Measurements from ENCODE around the gene MYLK. TPM values are rescaled to one million over a fixed set of nuclear protein-coding genes. Genes with fewer than 3 reads are reported as not detected.
A peak's percentile ranks its signal among the peaks of the same experiment; 100 is the strongest.
"Not testable (repeated sequence)": the region's sequence is repeated elsewhere in the genome, so short reads cannot be mapped to it uniquely, and the experiment has no call there.

MYLK gene
- total RNA-seq, 1 experiment from 2014 or later = 262 TPM

DNA sequence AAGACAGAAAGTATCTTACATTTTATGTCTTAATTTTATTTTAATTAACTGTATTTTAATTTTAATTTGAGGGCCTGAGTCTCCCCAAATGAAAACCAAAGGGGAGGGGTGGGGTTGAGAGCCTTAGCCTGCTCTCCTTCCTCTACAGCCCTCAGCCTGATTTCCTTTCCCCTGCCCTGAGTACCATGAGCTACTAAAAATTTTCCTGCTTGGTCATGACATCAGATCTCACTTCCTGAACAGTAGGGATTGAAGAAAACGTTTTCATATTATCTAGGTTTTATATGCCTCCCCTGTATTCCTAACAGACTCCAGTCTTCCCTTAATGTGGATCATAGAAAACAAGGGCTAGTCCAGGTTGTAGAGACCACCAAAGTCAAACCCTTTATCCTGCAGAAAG, 133.9 kb downstream of the MYLK start:
- peak; percentile 43 for DNase-seq (ENCODE audit: low read depth)

DNA sequence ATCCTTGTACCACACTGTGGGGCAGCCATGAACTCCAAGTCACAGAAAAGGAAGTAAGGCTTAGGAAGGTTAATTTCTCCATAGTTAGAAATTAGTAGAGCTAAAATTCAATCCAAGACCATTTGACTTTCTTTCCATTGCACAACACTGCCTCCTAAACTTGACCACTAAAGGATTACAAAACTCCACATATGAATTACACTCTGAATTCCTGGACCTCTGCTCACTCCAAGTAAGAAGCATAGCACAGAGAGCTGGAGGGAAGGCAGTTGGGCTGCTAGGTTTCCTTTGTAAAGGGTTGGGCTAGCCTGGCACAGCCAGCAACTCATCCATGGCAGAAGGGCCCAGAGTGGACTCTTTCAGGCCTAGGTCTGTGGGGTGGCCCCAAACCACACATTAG, 134.4 kb downstream of the MYLK start:
- DNase-seq (ENCODE audit: low read depth) = peak; percentile 88

DNA sequence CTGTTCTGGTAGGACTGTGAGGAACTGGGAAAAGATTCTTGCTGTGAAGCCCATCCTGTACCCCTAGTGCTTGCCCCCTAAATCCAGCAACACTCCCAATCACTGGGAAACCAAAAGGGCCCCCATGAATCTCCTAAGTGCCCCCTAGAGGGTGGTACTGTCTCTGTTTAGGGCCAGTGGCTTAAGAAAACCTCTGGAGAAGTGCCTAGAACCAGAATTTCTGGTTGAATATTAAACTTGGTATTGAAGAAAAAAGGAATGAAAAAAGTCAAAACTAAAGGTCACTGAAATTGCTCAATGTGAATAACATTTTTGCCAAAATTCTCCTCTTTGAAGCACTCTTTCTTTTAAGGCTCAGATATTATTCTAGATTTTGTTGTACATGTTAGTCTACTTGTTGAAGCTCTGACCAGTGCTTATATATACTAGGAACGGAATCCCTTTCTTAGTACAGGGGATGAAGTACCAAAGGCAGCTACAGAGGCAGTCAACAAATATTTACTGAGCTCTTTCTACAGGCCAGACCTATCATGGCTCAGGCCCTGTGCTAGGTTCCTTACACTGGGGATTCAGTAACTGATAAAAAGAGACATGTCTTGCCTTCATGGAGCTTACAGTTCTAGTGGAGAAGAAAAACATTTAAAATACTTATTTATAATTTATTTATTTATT, 138.8 kb downstream of the MYLK start:
- DNase-seq (ENCODE audit: low read depth) = peak; percentile 52

DNA sequence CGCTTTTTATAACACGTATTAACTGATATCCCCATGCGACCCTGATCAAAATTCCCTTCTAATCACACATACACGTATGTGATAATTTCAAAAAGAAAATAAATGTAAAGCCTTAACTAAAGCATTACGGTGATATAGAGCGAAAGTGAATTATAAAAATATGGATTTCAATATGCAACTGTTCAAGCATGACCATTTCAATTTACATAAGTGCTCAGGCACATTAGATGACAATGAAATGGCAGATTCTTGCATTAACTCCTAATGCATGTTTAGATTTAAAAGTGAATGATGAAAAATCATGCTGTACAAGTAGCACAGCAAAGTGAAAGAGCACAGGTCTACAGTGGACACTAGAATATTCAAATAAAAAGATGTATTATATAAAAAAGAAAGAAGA, 140.1 kb downstream of the MYLK start:
- no peak for DNase-seq (ENCODE audit: low read depth)

DNA sequence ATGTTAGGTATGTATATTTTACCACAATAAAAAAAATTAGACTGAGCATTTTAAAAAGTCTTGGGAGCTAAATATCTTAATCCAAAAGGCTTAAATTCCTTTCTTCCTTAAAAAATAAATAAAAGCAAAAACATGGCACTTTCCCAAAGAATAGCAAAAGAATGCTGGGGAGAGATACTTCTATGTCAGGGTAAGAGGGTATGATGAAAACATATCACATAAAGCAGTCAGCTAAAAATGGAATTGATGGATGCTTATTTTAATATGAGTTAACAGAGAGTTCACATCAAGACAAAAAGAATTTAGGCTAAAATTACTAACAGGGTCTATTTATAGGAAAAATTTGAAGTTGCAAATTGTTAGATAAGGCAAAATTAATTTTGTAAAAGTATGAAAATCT, 141.0 kb downstream of the MYLK start:
- no peak for DNase-seq (ENCODE audit: low read depth)

DNA sequence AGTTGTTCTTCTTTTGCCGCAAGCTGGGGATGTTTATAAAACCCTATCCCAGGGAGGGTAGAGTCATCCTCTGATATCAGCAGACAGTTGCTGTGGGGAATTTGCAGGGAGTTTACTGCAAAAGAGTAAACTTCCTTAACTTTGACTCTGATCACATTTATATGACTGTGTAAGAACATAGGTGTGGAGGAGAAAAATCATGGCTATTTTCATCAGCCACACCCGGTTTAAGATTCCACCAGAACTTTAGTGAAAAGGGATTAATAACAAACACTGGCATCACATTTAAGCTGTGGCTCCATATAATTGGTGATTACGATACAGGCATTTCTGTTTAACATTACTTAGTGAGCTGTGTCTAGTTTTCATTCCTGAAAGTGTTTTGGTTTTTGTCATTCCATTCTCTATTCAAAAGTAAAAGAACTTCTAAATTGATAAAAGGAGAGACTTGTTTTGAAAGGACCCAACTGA, 143.1 kb downstream of the MYLK start:
- DNase-seq (ENCODE audit: low read depth) = peak; percentile 74

DNA sequence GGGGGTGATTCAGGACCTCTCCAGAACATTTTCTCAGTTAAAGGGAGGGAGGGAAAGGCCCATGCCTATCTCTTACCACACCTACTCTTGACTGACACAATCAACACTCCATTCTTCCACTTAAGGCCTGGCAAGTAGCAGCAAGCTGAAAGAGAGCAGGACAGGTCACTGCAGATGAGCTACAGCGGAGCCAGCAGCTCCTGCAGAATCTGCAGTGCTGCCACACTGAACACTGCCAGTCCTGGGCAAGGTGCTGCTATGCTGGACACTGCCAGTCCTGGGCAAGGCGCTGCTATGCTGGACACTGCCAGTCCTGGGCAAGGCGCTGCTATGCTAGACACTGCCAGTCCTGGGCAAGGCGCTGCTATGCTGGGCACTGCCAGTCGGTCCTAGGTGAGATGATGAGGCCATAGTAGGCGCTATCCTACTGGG, 143.7 kb downstream of the MYLK start:
- DNase-seq (ENCODE audit: low read depth) = peak; percentile 54

DNA sequence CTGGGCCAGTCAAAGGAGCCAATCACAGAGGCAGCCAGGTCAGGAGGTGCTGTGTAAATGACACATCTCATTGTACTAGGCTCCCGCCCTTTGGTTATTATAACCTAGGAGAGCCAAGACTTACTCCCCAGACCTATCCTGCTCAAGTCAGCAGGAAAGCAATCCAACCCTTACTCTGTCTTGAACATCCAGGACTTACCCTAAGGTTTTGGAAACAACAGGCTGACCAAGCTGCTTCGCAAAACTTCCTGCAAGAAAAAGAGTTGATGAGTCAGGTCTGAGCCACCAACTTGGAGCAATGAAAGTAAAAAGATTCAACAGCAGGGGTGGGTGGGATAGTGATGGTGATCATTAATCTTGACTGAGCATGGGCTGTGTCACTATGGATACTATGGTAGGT, 144.4 kb downstream of the MYLK start:
- DNase-seq (ENCODE audit: low read depth) = peak; percentile 95

DNA sequence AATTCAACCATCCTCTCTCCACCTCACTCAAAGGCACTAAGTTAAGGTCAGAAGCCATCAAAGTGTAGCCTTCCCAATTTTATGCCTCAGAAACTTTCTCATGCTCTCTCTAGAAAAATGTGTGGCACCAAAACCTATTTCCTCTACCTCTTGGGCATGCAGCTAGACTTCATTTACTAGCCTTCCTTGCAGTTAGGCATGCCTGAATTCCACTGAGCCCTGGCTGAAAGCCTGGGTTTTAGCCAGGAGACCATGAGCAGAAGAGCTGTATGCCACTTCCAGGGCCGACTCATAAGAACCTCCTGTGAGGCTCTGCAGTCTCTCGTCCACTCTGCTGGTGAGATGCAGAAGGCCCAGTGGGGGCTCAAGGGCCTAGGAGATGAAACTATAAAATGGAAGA, 145.0 kb downstream of the MYLK start:
- peak; percentile 56 for DNase-seq (ENCODE audit: low read depth)

DNA sequence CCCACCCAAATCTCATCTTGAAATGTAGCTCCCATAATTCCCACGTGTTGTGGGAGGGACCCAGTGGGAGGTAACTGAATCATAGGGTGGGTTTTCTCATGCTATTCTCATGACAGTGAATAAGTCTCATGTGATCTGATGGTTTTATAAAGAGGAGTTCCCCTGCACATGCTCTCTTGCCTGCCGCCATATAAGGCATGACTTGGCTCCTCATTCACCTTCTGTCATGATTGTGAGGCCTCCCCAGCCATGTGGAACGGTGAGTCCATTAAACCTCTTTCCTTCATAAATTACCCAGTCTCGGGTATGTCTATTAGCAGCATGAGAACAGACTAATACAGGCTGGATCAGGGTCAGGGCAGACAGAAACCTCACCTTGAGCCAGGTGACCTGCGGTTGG, 145.6 kb downstream of the MYLK start:
- not testable (repeated sequence) for DNase-seq (ENCODE audit: low read depth)

DNA sequence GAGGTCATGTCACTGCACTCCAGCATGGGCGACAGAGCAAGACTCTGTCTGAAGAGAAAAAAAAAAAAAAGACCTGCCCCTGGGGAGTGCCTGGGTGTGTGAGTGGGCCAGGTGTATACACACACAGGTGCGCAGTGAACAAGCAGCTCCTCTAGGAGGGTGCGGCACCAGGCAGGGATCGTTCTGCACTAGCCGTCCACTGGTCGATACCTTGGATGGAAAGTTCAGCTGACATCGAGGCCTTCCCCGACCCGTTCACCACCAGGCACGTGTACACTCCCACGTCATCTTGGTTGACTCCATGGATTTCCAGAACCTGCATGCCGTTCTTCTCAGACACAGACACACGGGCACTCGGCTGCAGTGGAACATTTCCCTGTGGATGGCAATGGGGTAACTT, 147.0 kb downstream of the MYLK start:
- no peak for DNase-seq (ENCODE audit: low read depth)

DNA sequence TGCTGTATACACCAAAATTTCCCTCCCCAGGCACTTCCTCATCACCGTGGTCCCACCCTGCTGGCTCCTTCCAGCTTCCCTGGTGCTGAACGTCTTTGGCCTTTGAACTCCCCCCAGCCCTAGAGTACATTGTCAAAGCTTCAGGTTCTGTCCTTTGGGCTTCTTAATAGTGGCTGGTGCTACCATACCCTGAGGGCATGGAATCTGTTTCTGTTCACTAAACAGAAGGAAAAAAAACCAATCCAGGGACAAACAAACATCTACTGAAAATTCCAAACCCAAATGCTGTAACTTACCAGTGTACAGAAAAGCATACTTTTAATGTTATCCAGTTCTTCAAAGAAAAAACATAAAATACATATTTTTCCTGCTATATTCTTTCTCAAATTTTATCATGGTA, 148.7 kb downstream of the MYLK start:
- peak; percentile 71 for DNase-seq (ENCODE audit: low read depth)

DNA sequence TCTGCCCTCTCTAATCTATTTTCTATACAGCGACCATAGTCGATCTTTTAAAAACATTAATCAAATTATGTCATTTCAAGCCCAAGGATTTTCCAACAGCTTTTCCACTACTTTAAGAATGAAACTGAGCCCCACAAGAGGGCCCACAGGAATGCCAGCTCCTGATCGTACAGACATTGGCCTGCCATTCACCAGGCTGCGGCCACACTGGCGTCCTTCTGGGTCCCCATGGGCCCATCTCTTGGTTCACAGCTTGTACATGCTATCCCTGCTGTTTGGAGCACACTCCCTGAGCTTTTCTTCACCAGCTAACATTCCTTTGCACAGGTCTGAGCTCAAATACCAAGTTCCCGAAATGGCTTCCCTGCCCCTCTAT, 149.6 kb downstream of the MYLK start:
- no peak for DNase-seq (ENCODE audit: low read depth)

DNA sequence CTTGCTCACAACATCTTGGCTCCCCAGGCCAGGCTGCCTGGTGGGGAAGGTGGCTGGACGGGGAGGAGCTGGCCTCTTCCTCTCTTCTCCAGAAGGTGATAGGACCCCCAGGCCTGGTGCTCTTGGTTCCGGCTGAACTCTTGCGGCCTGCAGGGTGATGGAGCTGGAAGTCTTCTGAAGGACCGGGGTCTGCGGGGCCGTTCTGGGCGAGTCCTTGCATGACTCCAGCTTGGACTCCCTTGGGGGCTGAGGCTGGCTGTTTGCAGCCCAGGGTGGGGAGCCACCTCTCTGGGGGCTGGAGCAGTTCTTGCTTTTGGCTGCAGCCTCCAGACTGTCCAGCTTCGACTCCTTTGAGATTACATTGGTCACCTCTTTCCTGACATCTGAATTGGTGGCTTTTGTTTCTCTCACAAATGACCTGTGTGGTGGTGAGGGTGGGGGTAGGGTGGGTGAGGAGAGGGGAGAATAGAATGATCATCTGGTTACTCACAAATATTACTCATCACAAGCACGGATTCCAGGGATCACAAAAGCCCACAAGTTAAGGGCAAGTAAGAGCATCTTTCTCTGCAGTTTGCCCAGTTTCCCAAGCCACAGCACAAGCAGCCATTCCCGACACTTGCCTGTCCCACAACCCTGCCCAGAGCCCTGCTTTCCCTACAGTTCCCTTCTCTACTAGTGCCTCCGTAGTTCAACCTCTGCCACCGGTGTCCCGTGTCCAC, 150.2 kb downstream of the MYLK start:
- peak; percentile 99 for DNase-seq (ENCODE audit: low read depth)

DNA sequence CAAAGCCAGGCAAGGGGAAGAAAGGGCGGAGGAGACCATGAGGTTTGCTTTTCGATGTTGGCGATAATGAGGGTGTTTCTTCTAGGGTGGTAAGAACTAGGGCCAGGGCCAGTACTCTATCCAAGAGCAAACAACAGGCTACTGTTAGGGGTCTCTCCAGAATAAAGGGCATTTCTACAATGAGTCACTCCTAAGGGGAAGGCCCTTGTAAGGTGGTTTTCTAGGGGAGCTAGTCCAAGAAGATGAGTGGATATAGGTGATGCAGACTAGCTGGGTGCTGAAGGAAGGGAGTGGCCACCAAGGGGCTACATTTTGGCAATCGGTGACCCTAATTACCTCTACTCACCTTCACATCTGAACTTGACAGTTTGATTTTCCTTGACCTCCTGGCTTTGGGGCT, 150.8 kb downstream of the MYLK start:
- peak; percentile 58 for DNase-seq (ENCODE audit: low read depth)

DNA sequence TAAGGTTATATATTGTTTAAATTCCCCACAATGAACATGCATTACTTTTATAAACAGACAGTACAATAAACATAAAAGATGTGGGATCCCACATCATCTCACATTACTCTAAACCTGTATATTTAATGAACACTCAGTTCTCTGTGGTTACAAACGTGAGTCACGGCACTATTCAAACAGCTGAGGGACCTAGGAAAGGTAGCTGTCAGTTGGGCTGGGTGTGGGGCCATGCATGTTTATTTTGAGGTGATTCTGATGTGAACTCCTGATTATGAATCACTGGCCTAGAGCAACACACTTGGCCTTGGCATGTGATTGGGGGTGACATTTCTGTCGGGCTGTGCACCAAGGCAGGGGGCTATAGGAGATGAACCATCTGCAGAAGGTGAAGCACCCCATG, 151.7 kb downstream of the MYLK start:
- peak; percentile 100 for DNase-seq (ENCODE audit: low read depth)

DNA sequence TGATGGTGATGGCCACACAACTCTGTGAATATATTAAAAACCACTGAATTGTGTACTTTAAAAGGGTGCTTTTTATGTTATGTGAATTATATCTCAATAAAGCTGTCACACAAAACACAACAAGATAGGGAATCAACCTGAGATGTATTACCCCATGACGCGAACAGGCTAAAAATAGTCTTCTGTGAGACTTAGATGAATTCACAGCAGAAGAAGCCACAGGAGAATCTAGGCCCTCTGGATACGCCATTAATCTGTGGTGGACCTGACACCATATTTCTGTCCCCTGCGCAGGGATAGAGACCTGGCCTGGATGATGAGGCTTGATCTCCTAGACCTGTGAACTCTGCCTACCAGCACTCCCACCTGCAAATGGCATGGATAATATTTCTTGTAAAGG, 153.3 kb downstream of the MYLK start:
- peak; percentile 30 for DNase-seq (ENCODE audit: low read depth)

DNA sequence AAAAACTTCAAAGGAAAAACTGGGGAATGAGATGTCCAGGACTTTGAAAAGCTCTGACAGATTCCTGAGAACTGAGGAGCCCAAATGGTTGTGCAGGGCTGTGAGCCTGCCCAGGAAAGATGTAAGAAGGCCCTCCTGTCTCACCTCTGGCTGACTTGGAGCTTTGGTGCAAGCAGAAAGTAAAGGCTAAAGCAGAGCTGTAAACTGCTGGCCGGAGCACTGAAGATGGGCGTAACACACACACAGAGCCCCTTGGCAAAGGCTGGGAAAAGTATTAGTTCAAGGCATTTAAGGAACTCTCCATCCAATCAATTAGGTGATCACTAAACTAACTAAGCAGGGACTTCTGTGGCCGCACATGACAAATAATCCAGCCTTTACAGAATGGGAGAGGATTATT, 155.1 kb downstream of the MYLK start:
- DNase-seq (ENCODE audit: low read depth) = no peak

DNA sequence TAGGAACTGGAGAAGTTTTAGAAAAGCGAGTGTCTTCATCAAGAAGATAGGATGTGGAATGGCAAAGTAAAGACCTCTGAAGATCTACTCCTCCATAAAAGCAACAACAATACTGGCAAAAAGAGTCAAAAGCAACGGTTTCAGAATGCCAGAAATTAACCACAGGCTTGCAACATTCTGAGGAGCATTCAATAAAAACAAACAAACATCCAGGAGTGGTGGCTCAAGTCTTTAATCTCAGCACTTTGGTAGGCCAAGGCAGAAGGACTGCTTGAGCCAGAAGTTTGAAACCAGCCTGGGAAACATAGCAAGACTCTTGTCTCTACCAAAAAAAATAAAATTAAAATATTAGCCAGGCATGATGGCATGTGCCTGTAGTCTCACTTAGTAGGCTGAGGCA, 156.1 kb downstream of the MYLK start:
- peak; percentile 75 for DNase-seq (ENCODE audit: low read depth)

DNA sequence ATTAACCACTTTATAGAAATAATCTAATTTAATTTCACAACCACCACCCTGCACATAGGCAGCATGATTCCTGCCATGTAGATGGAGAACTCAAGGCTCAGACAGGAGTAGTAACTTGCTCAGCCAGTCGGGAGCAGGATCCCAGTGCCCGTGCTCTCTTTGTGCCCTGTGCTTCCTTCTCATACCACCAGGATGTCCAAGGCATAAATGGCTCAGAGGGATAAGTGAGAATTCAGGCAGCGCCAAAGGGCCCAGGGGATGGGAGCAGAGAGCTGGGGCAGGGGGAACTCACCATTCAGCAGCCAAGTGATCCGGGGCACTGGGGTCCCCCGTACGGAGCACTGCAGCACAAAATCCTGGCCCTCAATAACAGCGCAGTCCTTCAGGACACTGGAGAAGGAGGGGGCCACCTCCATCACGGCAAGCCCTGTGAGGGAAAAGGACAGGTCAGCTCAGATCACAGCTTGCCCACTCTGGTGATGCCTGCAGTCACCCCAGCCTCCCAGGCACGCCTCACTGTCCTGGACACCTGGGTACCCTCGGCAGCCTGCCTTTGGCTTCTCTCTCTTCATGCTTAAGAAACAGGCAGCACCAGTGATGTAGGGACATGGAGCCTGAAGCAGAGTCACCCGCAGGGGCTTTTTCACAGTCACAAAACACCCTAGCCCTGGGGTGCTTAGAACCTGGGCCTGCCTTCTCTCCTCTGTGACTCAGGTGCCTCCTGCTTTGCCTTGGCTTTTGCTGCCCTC, 158.3 kb downstream of the MYLK start:
- DNase-seq (ENCODE audit: low read depth) = peak; percentile 19

DNA sequence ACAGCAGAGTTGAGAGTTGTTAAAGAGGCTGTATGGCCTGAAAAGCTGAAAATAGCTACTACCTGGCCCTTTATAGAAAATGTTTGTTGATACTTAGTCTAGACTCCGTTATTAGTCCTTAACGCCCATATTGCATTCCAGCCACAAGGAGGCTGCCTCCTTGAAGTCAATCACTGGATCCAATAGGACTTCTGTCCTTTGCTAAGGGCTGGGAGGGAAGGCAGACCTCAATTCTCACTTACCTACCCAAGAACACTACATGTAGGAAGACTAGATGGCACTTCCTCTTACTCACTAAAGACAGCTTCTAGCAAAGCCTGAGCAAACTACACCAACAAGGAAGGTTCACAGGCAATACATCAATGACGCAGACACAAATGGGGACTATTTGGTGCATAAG, 159.8 kb downstream of the MYLK start:
- peak; percentile 69 for DNase-seq (ENCODE audit: low read depth)

DNA sequence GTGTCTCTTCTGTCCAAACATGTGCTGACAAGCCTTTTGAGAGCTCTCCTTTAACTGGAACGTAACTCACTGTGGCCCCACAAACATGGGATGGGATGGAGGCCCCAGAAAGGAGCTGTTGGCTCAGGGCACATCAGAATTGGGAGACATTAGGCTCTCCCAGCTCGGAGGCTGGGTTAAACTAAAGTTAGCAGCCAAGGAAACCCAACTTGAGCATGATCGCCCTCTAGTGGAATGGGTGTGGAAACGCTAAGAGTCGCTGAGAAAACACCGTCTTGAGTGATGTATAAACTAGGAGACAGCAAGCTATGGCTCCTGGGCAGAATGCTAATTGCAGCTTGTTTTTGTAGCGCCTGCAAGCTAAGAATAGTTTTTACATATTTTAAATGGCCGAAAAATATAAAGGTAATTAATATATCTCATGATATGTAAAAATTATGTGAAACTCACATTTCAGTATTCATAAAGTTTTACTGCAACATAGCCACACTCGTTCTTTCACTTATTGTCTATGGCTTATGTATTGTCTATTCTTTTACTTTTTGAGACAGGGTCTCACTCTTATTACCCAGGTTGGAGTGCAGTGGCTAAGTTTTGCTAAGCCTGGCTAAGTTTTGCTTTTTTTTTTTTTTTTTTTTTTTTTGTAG, 160.5 kb downstream of the MYLK start:
- DNase-seq (ENCODE audit: low read depth) = peak; percentile 84

Data from M059J (cell line).